GM21515 (cell line): ENCODE results near the gene VPS25.
"Not testable (repeated sequence)": the region's sequence is repeated elsewhere in the genome, so short reads cannot be mapped to it uniquely, and the experiment has no call there.

Source experiments
- ATAC-seq: cut with Tn5 transposase; IDR thresholded peaks from one replicate; pipeline ENCODE4 v1.9.1; 2021; ENCODE audit not compliant: unreplicated experiment

VPS25 gene

DNA sequence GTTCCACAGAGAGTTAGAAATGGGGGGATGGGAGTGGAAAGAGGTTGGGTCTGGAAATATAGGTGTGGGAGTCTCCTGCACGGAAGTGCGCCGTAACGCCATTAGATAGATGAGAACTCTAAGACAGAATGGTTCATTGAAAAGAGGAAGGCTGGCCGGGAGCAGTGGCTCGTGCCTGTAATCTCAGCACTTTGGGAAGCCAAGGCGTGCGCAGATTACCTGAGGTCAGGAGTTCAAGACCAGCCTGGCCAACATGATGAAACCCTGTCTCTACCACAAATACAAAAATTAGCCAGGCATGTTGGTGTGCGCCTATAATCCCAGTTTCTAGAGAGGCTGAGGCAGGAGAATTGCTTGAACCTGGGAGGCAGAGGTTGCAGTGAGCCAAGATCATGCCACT lies 5.2 kb upstream of the VPS25 start:
- ATAC-seq = not testable (repeated sequence)

DNA sequence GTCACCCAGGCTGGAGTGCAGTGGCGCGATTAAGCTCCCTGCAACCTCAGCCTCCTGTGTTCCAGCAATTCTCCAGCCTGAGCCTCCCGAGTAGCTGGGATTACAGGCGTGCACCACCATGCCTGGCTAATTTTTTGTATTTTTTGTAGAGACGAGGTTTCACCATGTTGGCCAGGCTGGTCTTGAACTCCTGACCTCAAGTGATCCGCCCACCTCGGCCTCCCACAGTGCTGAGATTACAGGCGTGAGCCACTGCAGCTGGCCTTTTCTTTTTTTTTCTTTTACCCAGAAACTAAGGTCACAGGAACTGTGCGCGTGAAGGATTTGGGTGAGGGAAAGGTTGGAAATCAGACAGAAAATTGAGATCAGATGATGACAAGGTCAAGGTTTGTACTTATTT lies 3.3 kb upstream of the VPS25 start:
- ATAC-seq = not testable (repeated sequence)

DNA sequence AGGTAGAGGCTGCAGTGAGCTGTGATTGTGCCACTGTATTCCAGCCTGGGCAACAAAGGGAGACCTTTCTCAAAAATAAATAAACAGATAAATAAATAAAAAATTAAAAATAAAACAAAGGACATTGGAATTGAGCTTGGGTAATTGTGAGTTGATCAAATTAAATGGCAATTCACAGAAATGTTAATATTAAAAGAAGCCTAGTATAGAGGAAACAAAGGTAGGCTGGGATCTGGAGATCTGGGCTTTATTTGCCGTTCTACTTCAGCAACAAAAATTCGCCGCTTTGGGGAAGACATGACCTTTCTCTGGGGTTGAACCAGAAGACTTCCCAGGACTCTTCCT lies 332 bp upstream of the VPS25 start:
- ATAC-seq = no peak

DNA sequence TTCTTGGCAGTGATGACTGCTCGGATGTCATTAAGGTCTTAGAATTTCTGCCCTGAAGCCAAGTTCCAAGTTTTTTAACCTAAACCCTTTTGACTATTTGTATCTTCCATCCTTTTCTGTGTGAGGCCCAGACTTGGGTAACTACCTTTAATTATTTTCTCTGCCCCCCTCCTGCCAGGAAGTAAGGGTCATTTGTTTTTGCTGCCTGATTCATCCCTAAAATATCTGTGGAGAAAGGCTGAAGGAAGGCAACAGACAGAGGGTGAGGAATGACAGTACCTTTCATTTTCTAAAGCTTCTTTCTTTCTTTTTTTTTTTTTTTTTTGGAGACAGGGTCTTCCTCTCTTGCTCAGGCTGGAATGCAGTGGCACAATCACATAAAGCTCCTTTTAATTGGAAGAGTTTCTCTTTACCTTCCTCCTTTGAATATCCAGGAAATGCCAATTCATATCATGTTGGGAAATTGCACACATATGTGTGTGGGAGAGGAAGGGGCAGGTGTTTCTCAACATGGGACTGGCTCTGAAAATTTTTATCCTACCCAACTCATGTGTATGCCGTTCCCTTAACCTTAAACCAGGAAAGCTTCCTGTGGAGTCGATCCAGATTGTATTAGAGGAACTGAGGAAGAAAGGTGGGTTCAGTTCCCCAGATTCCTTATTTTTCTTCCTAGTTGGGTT lies 957 bp downstream of the VPS25 start:
- no peak for ATAC-seq

DNA sequence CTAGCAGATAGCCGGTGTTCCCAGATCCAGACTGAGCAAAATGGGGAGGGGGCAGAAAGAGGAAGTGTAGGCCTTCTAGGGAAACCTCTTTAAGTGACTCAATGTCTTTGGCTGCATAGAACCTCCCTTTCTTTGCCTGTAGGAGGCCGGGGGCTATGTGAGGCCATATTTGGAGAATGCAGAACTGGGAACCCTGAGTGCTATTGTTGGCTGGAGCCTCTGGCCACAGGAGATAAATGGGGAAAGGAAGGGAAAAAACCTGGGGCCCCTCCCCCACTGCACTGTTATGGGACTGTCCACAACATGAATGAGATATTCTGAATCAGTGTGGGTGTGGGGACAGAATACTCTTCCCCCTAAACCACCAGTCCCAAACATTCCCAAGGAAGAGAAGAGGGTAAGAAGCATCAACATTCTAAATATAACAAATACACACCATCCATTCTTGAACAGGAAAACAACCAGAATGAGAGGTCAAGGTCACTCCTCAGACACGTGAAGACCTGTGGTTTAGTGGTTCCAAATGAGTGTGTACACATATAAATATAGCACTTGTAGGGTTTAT lies 2.4 kb downstream of the VPS25 start:
- ATAC-seq = no peak

DNA sequence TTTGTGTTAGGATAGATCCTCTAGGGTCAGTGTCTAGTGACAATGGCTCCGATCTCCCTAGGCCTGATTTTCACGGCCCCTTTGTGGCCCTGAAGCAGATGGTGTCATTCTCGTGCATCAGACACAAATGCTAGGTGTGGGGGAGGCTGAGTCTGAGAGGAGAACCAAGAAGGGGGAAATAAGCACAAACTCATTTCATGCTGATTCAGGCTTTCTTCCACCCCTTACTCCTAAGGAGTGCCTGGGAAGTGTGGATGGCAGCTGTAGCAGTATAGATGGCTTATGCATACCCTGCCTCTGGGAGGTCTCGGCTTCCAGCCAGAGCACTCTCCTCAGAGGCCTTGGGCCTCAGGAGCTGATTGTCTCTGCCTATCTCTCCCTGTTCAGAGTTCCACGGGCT lies 5.3 kb downstream of the VPS25 start:
- ATAC-seq = no peak

DNA sequence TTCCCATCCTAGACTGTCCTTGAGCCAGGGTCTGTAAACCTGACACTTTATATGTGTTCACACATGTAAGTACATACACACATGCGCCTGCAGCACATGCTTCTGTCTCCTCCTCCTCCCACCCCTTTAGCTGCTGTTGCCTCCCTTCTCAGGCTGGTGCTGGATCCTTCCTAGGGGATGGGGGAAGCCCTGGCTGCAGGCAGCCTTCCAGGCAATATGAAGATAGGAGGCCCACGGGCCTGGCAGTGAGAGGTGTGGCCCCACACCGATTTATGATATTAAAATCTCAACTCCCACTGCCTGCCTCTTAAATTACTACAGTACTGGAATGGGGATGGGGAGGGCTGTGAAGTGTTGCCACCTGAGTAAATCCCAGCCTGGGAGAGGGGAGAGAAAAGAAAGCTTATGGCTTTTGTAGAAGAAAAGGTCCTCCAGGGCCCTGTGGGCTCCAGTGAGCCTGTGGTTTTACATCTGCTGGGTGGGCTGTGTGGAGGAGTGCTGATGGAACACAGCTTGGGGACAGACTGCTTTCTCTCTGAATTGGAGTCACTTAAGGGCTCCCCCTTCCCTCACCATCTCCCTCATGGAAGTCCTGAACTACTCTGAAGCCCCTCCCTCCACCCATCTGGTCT lies 6.2 kb downstream of the VPS25 start:
- no peak for ATAC-seq

DNA sequence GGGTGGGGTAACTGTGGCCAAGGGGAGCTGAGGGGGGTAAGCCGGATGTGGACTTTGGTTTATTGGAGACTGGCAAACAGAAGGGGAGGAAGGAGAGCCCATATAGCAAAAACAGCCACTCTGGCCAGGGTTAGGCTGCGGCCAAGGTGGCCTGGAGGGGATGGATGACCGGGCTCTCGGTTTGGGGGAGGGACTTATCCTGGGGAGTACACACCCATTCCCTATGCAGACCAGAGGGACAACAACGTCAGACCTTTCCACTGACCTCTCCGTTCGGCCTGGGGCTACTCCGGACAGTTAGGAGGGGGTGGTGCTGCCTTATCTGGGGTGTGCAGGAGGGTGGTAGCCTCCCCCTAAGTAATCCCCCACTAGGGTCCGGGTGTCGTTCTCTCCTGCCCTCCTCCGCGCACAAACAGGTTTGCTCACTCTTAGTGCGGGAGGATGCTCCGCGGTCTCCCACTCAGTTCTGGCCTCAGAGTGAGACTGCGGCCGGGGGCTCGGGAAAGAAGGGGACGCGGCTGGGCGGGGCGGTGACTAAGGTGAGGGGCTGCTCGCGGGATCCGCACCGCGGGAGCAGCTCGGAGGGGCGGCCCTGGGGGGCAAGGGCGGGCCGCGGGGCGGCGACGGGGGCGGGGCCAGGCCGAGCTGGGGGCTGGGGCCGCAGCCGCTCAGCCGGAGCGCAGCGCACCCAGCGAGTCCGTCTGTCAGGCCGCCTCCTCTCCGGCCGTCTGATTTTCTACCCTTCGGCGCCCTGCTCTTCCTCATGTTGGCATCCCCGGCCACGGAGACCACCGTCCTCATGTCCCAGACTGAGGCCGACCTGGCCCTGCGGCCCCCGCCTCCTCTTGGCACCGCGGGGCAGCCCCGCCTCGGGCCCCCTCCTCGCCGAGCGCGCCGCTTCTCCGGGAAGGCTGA lies 6.9 kb downstream of the VPS25 start, which contains the start of gene WNK4:
TSS of gene WNK4 (plus strand) at position 675 of the 915 bp plus-strand sequence. CDS start at position 764, 89 bp downstream.
- no peak for ATAC-seq

DNA sequence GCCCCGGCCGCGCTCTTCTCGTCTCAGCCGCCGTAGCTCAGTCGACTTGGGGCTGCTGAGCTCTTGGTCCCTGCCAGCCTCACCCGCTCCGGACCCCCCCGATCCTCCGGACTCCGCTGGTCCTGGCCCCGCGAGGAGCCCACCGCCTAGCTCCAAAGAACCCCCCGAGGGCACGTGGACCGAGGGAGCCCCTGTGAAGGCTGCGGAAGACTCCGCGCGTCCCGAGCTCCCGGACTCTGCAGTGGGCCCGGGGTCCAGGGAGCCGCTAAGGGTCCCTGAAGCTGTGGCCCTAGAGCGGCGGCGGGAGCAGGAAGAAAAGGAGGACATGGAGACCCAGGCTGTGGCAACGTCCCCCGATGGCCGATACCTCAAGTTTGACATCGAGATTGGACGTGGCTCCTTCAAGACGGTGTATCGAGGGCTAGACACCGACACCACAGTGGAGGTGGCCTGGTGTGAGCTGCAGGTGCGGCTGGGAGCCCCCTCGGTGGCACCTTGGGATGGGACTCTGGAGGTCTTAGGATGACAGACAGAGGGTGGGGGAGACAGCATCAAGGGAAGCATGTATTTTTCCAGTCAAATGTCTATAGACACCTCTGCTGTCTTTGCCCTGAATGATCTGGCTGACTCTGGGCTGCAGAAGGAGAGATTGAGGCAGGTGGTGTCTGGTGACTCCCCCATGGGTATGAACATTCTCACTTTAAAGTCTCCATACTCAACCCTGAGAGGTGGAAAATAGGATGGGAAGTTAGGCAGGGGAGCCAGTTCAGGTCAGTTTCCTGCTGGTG lies 7.8 kb downstream of the VPS25 start:
- ATAC-seq = no peak

DNA sequence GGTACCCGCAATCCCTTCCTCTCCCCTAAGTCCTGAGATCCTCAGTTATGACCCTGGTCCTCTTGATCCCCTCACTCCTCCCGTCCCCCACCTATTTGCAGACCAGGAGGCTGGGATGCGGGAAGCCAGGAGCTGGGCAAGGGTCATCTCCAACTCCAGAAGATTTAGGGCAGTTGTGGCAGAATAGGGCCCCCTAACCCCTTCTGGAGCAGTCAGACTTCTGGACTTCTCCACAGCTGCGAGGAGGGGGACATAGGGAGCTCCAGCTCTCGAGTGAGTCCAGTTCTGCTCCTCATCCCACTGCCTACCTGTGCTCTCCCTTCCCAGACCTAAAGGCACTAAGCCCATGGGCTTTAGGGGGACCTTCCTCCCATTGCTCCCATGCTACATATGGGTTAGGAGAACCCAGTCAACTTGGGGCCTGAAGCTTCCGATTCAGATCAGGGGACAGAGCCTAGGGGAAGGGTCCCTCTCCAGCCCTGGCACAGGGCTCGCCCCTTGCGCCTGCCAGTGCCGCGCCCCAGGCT lies 8.5 kb downstream of the VPS25 start:
- no peak for ATAC-seq

DNA sequence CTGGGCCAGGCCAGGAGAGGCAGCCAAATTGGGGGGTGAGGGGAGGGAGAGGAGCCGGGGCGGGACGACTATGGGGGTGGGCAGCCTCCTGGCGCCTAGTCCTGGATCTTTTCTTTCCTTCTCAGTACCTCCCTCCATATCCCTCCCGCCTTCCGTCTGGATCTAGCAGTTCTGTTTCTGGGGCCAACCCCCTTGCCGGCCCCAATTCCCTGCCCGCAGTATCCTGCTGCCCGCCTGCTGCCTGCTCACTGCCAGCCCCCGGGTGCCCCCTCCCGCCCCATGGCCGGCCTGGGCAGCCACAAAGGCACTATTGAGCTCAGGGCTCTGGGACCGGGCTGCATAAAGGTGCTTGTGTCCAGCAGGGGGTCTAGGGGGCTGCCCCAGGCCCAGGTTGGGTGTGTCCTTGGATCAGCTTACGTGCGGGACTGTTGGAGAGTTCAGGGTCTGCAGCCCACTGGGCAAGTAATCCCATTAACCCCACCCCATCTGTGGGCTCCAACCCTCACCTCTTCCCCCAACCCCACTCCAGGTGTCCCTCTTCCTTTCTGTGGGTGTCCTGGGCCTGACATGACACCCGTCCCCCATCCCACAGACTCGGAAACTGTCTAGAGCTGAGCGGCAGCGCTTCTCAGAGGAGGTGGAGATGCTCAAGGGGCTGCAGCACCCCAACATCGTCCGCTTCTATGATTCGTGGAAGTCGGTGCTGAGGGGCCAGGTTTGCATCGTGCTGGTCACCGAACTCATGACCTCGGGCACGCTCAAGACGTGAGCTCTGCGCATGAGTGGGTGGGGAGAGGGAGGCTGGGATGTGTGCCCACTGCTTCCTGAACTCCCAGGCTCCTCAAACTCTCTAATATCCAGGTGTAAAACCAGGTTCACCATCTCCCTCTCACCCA lies 9.2 kb downstream of the VPS25 start:
- ATAC-seq = no peak

DNA sequence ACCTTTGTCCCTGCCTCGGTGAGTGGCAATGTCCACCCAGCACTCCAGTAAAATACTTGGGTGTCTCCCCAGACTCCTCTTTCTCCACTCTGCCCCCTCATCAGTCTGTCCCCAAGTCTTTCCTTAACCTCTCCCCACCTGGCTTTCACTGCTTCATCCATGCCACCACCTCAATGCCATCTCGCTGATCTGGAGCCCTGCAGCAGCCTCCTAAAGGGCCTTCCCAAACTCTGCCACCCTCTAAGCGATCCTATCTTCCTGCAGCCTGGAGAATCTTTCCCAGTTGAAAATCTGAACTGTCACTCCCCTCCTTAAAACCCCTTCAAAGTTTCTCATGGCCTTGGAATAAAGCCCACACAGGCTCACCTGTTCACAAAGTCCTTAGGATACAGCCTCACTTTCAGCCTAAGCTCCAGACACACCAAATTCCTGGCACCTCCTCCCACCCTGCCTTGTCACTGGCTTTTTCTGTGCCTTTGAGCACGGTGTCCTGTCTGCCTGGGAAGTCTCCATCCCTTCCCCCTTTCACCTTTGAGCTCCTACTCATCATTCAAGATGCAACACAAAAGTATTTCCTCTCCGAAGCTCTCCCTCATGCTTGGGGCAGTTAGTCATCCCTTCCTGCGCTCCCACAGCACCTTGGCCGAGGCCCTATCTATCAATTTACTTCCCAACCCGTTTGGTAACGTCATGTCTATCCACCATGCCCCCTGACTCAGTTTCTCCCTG lies 10.0 kb downstream of the VPS25 start:
- no peak for ATAC-seq

DNA sequence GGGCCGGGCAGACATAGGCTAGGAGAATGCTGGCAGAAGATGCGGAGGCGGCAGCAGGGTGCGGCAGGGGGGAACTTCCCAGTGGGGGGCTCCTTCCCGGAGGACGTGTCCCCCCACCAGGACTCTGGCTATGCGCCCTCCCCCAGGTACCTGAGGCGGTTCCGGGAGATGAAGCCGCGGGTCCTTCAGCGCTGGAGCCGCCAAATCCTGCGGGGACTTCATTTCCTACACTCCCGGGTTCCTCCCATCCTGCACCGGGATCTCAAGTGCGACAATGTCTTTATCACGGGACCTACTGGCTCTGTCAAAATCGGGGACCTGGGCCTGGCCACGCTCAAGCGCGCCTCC lies 10.5 kb downstream of the VPS25 start:
- ATAC-seq = no peak

DNA sequence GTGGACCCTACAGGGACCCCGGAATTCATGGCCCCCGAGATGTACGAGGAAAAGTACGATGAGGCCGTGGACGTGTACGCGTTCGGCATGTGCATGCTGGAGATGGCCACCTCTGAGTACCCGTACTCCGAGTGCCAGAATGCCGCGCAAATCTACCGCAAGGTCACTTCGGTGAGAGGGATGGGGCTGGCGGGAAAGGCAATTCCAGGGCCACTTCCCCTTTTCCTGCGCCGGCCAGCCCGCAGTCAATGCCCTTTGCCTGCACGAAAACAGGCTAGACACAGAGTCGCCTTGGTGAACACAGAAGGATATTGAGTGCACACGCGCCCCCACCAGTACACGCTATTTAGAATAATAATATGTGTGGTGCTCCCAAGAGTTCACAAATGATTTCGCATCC lies 11.2 kb downstream of the VPS25 start:
- no peak for ATAC-seq

DNA sequence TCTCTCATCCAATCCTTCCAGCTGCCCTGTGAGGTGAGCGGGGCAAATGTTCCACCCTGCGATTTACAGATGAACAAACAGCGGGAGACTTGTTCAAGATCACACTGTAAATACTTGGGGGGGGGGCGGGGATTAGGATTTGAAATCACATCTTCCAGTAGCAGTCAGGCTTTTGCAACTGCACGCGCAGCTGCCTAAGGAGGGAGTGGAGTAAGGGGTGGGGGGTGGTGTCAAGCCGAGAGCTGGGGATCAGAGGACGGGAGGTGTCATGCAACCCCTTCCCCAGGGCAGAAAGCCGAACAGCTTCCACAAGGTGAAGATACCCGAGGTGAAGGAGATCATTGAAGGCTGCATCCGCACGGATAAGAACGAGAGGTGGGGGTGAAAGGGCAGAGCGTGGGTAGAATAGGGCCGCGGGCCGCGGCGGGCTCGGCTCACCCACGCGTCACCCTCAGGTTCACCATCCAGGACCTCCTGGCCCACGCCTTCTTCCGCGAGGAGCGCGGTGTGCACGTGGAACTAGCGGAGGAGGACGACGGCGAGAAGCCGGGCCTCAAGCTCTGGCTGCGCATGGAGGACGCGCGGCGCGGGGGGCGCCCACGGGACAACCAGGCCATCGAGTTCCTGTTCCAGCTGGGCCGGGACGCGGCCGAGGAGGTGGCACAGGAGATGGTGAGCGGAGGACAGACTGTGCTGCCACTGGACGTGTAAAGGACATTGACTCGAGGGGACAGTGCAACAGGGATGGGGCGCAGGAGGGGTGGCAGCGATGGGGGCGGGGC lies 11.8 kb downstream of the VPS25 start:
- ATAC-seq = no peak

DNA sequence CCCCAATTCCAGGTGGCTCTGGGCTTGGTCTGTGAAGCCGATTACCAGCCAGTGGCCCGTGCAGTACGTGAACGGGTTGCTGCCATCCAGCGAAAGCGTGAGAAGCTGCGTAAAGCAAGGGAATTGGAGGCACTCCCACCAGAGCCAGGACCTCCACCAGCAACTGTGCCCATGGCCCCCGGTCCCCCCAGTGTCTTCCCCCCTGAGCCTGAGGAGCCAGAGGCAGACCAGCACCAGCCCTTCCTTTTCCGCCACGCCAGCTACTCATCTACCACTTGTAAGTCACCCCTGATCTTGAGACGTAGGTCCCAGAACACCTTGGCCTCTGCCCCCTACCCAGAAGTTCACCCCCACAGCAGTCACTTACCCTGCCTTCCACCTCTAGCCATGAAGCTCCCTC lies 14.0 kb downstream of the VPS25 start:
- ATAC-seq = no peak

DNA sequence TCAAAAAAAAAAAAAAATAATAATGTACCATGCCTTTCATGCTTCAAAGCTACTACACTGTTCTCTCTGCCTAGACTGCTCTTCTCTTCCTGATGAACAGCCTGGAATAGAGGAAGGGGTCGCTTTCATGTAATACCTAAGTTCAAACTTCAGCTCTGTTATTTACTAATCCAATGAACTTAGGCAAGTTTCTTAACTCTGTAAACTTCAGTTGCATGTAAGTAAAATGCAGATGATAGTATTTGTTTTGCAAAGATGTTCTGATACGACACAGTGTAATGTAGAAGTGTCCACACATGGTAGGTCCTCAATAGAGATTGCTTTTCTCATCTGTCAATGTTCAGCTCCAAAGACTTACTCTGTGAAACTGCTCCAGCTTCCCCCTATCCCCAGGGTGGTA lies 18.7 kb downstream of the VPS25 start:
- no peak for ATAC-seq

DNA sequence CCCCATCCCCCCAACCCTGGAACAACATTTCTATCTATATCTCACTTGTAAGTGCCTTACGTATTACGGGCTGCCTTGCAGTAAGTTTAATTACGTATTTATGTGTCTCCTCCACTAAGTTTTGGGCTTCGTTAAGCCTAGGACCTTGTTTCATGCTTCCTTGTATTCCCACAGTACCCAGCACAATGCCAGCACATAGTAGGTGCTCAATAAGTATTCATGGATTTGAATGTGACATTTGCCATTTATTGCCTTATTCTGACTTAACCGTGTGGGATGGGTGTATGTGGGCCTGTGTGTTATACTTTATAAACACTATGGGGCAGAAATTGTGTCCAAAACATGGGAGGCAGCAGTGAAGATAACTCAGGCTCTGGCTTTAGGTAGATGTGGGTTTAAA lies 19.3 kb downstream of the VPS25 start:
- no peak for ATAC-seq
